ENCODE results near the gene DIPK1C.

DNA sequence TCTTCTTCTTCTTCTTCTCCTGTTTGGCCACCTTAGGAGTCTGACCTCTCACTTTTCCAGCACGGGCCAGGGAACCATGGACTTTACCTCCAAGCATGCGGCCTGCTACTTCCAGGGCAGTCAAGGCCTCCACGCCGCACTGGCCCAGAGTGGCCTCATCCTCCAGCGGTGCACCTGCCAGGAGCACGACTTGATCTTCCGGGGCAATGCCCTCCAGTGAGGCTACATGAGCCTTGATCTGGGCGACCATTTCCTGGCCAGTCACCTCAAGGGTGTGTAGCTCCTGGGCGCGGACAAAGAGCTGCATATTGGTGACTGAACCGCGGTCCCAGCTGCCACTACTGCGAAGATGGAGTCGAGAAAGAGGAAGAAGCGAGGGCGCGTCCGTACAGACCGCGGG is 67.1 kb downstream of the DIPK1C start:
- TF ChIP-seq CEBPB (IDR thresholded peaks at IDR 0.05; ENCODE audit: low read depth) = no peak
- TF ChIP-seq, protein P1, sequence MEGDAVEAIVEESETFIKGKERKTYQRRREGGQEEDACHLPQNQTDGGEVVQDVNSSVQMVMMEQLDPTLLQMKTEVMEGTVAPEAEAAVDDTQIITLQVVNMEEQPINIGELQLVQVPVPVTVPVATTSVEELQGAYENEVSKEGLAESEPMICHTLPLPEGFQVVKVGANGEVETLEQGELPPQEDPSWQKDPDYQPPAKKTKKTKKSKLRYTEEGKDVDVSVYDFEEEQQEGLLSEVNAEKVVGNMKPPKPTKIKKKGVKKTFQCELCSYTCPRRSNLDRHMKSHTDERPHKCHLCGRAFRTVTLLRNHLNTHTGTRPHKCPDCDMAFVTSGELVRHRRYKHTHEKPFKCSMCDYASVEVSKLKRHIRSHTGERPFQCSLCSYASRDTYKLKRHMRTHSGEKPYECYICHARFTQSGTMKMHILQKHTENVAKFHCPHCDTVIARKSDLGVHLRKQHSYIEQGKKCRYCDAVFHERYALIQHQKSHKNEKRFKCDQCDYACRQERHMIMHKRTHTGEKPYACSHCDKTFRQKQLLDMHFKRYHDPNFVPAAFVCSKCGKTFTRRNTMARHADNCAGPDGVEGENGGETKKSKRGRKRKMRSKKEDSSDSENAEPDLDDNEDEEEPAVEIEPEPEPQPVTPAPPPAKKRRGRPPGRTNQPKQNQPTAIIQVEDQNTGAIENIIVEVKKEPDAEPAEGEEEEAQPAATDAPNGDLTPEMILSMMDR (IDR thresholded peaks at IDR 0.05 in 2 of 3, conservative IDR thresholded peaks at IDR 0.05 in 1 of 3; ENCODE audit: borderline replicate concordance in 1 of 3, insufficient read depth in 1 of 3, low read depth in 2 of 3, low read length in 2 of 3) = no peak
- TF ChIP-seq POLR2AphosphoS5 (IDR thresholded peaks at IDR 0.05; ENCODE audit: low read depth, low read length) = no peak
- TF ChIP-seq, protein P2, sequence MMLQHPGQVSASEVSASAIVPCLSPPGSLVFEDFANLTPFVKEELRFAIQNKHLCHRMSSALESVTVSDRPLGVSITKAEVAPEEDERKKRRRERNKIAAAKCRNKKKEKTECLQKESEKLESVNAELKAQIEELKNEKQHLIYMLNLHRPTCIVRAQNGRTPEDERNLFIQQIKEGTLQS (IDR thresholded peaks at IDR 0.05) = no peak
- TF ChIP-seq TCF7L2 (IDR thresholded peaks at IDR 0.05; ENCODE audit: borderline replicate concordance, extremely low read depth, insufficient read depth, insufficient read length) = no peak
- no peak for TF ChIP-seq EZH2 (IDR thresholded peaks at IDR 0.05)
- no peak for TF ChIP-seq CBX3 (IDR thresholded peaks at IDR 0.05; ENCODE audit: low read depth)
- no peak for TF ChIP-seq POLR2A (IDR thresholded peaks at IDR 0.05; ENCODE audit: borderline replicate concordance, extremely low read depth, insufficient read depth, insufficient read length)
- TF ChIP-seq, protein P3, sequence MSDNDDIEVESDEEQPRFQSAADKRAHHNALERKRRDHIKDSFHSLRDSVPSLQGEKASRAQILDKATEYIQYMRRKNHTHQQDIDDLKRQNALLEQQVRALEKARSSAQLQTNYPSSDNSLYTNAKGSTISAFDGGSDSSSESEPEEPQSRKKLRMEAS (IDR thresholded peaks at IDR 0.05) = no peak
- TF ChIP-seq, protein P4, sequence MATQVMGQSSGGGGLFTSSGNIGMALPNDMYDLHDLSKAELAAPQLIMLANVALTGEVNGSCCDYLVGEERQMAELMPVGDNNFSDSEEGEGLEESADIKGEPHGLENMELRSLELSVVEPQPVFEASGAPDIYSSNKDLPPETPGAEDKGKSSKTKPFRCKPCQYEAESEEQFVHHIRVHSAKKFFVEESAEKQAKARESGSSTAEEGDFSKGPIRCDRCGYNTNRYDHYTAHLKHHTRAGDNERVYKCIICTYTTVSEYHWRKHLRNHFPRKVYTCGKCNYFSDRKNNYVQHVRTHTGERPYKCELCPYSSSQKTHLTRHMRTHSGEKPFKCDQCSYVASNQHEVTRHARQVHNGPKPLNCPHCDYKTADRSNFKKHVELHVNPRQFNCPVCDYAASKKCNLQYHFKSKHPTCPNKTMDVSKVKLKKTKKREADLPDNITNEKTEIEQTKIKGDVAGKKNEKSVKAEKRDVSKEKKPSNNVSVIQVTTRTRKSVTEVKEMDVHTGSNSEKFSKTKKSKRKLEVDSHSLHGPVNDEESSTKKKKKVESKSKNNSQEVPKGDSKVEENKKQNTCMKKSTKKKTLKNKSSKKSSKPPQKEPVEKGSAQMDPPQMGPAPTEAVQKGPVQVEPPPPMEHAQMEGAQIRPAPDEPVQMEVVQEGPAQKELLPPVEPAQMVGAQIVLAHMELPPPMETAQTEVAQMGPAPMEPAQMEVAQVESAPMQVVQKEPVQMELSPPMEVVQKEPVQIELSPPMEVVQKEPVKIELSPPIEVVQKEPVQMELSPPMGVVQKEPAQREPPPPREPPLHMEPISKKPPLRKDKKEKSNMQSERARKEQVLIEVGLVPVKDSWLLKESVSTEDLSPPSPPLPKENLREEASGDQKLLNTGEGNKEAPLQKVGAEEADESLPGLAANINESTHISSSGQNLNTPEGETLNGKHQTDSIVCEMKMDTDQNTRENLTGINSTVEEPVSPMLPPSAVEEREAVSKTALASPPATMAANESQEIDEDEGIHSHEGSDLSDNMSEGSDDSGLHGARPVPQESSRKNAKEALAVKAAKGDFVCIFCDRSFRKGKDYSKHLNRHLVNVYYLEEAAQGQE (IDR thresholded peaks at IDR 0.05; ENCODE audit: low read depth) = no peak
- no peak for TF ChIP-seq RAD21 (IDR thresholded peaks at IDR 0.05; ENCODE audit: low read depth)
- TF ChIP-seq, protein P5, sequence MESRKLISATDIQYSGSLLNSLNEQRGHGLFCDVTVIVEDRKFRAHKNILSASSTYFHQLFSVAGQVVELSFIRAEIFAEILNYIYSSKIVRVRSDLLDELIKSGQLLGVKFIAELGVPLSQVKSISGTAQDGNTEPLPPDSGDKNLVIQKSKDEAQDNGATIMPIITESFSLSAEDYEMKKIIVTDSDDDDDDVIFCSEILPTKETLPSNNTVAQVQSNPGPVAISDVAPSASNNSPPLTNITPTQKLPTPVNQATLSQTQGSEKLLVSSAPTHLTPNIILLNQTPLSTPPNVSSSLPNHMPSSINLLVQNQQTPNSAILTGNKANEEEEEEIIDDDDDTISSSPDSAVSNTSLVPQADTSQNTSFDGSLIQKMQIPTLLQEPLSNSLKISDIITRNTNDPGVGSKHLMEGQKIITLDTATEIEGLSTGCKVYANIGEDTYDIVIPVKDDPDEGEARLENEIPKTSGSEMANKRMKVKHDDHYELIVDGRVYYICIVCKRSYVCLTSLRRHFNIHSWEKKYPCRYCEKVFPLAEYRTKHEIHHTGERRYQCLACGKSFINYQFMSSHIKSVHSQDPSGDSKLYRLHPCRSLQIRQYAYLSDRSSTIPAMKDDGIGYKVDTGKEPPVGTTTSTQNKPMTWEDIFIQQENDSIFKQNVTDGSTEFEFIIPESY (IDR thresholded peaks at IDR 0.05; ENCODE audit: extremely low read depth, insufficient replicate concordance, low read length) = no peak
- TF ChIP-seq YY1 (IDR thresholded peaks at IDR 0.05; ENCODE audit: extremely low read depth, insufficient replicate concordance, low read depth, low read length) = no peak
